Measurements from ENCODE around the gene SLC46A1. TPM values are rescaled to one million over a fixed set of nuclear protein-coding genes. Genes with fewer than 3 reads are reported as not detected.

SLC46A1 gene
- total and polyA plus RNA-seq, 12 donors = 1.4 to 10.2 (median 4.7) TPM

GRCh38 chr17:28385037-28385400 lies 21.0 kb downstream of the SLC46A1 start:
- Histone ChIP-seq H3K4me1 (peaks cover 0 to 29% (median 10%) of the 10 kb centered on the region in 9 donors), H3K27ac (peak overlapping the region in 1 of 10 donors; percentile 66), H3K9me3 (no peaks in the 10 kb centered on the region), H3K27me3 (peaks cover 0 to 12% (median 0%) of the 10 kb centered on the region in 7 donors), H3K4me3 (peak overlapping the region in 9 of 10 donors; percentile 33 to 65 (median 55)), H3K36me3 (peaks cover 0 to 41% (median 12%) of the 10 kb centered on the region in 9 donors)
- TF ChIP-seq CTCF (IDR thresholded peaks at IDR 0.05) = no peak
- ATAC-seq (peak in 6 of 8 donors; percentile 15 to 55 (median 30)), DNase-seq (no peak)
- intact Hi-C loops (cut with DNase I) = no loop called here
- 29 to 44% methylated on average over 29 of the region's 29 CpGs for WGBS, 2 donors

DNA sequence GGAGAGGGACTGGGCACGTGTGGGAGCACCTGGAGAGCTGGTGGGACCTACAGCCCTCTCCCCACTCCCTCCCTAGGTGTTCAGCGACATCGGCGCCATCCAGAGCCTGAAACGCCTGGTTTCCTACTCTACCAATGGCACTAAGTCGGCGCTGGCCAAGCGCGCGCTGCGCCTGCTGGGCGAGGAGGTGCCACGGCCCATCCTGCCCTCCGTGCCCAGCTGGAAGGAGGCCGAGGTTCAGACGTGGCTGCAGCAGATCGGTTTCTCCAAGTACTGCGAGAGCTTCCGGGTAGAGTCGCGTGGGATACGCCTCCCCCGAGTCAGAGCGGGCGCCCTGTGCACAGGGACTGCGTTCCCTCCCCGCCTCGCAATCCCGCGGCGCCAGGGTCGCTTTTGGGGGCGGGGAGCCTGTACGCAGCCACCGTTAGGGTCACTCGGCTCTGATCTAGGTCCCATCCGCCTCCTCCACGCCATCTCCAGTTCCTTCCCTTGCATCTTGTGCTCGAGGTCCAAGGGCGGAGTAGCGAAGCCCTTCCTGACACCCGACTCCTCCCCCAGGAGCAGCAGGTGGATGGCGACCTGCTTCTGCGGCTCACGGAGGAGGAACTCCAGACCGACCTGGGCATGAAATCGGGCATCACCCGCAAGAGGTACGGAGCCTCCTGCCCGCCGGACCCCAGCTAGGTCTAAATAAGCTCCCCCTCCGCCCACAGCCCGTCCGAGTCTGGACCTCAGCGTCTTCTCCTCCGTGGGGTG lies 21.6 kb downstream of the SLC46A1 start:
- Histone ChIP-seq H3K27ac (peak overlapping the region in 1 of 10 donors; percentile 66), H3K4me3 (peak overlapping the region in 9 of 10 donors; percentile 33 to 65 (median 55)), H3K27me3 (peaks cover 0 to 12% (median 0%) of the 10 kb centered on the region in 7 donors), H3K9me3 (no peaks in the 10 kb centered on the region), H3K4me1 (peaks cover 0 to 29% (median 10%) of the 10 kb centered on the region in 9 donors), H3K36me3 (peaks cover 0 to 35% (median 9%) of the 10 kb centered on the region in 9 donors)
- DNase-seq = peak; percentile 36 to 42
- WGBS, 2 donors = 14 to 27% methylated on average over 56 of the region's 56 CpGs
- peak; percentile 75 to 91 (median 87) for ATAC-seq
- intact Hi-C loops (cut with DNase I) = no loop called here
- no peak for TF ChIP-seq CTCF (IDR thresholded peaks at IDR 0.05)

DNA sequence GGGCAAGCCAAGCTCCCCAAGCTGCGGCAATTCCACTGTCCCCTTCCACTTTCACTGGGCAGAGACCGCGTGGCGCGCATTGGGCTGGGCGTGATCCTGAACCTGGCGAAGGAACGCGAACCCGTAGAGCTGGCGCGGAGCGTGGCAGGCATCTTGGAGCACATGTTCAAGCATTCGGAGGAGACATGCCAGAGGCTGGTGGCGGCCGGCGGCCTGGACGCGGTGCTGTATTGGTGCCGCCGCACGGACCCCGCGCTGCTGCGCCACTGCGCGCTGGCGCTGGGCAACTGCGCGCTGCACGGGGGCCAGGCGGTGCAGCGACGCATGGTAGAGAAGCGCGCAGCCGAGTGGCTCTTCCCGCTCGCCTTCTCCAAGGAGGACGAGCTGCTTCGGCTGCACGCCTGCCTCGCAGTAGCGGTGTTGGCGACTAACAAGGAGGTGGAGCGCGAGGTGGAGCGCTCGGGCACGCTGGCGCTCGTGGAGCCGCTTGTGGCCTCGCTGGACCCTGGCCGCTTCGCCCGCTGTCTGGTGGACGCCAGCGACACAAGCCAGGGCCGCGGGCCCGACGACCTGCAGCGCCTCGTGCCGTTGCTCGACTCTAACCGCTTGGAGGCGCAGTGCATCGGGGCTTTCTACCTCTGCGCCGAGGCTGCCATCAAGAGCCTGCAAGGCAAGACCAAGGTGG lies 24.7 kb downstream of the SLC46A1 start:
- Histone ChIP-seq H3K27me3 (peaks cover 0 to 12% (median 0%) of the 10 kb centered on the region in 7 donors), H3K4me1 (peaks cover 0 to 29% (median 10%) of the 10 kb centered on the region in 9 donors), H3K4me3 (peak overlapping the region in 6 of 10 donors; percentile 7 to 30 (median 16)), H3K9me3 (no peaks in the 10 kb centered on the region), H3K36me3 (peaks cover 0 to 11% (median 0%) of the 10 kb centered on the region in 9 donors), H3K27ac (no peak overlapping the region)
- DNase-seq (no peak), ATAC-seq (peak in 3 of 8 donors; percentile 19 to 43 (median 42))
- TF ChIP-seq CTCF (IDR thresholded peaks at IDR 0.05) = peak in 5 of 9 donors; percentile 14 to 32 (median 22)
- 18 to 31% methylated on average over 72 of the region's 72 CpGs for WGBS, 2 donors
- intact Hi-C loops (cut with DNase I) = no loop called here
